Panc1 (cell line): ENCODE results near the gene ZNF594.
"Not testable (repeated sequence)": the region's sequence is repeated elsewhere in the genome, so short reads cannot be mapped to it uniquely, and the experiment has no call there.

ENCODE experiments used
- POLR2AphosphoS5 ChIP-seq: IDR thresholded peaks from 2 replicates; pipeline ENCODE4 v1.6.1; 2012; ENCODE audit warnings: mild to moderate bottlenecking, low read depth, low read length, moderate library complexity
- REST ChIP-seq, 2 experiments: IDR thresholded peaks; 2 replicates each; pipeline ENCODE4 v1.6.1; 2011 to 2012; ENCODE audit warnings: low read depth in 2 of 2, control low read depth in 1 of 2, low read length in 1 of 2, mild to moderate bottlenecking in 1 of 2, moderate library complexity in 1 of 2; ENCODE audit not compliant: insufficient read depth in 1 of 2
- SIN3A ChIP-seq: IDR thresholded peaks from 2 replicates; pipeline ENCODE4 v1.6.1; 2012; ENCODE audit warnings: low read depth, mild to moderate bottlenecking, low read length, moderate library complexity, borderline replicate concordance; ENCODE audit not compliant: insufficient read depth
- TCF7L2 ChIP-seq: IDR thresholded peaks from 2 replicates; pipeline ENCODE4 v1.6.1; 2011; ENCODE audit warnings: mild to moderate bottlenecking, low read depth, low read length, inconsistent platforms
- TF ChIP-seq, protein P1 (sequence below): fragments of 450-650 bp; IDR thresholded peaks from 2 replicates; pipeline ENCODE4 v1.5.1; 2017; ENCODE audit warnings: mild to moderate bottlenecking

DNA sequence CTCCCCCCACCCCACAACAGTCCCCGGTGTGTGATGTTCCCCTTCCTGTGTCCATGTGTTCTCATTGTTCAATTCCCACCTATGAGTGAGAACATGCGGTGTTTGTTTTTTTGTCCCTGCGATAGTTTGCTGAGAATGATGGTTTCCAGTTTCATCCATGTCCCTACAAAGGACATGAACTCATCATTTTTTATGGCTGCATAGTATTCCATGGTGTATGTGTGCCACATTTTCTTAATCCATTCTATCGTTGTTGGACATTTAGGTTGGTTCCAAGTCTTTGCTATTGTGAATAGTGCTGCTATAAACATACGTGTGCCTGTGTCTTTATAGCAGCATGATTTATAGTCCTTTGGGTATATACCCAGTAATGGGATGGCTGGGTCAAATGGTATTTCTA is 25.9 kb upstream of the ZNF594 start:
- not testable (repeated sequence) for TF ChIP-seq POLR2AphosphoS5; REST (IDR thresholded peaks at IDR 0.05; ENCODE audit: insufficient read depth in 1 of 2, low read depth in 2 of 2, low read length in 1 of 2); TCF7L2; SIN3A
- TF ChIP-seq, protein P1, sequence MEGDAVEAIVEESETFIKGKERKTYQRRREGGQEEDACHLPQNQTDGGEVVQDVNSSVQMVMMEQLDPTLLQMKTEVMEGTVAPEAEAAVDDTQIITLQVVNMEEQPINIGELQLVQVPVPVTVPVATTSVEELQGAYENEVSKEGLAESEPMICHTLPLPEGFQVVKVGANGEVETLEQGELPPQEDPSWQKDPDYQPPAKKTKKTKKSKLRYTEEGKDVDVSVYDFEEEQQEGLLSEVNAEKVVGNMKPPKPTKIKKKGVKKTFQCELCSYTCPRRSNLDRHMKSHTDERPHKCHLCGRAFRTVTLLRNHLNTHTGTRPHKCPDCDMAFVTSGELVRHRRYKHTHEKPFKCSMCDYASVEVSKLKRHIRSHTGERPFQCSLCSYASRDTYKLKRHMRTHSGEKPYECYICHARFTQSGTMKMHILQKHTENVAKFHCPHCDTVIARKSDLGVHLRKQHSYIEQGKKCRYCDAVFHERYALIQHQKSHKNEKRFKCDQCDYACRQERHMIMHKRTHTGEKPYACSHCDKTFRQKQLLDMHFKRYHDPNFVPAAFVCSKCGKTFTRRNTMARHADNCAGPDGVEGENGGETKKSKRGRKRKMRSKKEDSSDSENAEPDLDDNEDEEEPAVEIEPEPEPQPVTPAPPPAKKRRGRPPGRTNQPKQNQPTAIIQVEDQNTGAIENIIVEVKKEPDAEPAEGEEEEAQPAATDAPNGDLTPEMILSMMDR, result not testable (repeated sequence)
